GM23338 (cell line): ENCODE measurements around the gene JAG2. TPM values are rescaled to one million over a fixed set of nuclear protein-coding genes. Genes with fewer than 3 reads are reported as not detected.

Experiments used
- ATAC-seq: fragments of 200-7000 bp; cut with Tn5 transposase; 3 replicates; pipeline ENCODE4 v1.9.1; 2020
- DNase-seq: peaks from one replicate; pipeline ENCODE4 v3.0.0-alpha.2; 2015; ENCODE audit warnings: low spot score
- H2AFZ ChIP-seq: fragments of 200-600 bp; sonication (generic); 2 replicates; pipeline ENCODE4 v1.8.0; 2016; ENCODE audit warnings: antibody characterized with exemption, mild to moderate bottlenecking, moderate library complexity
- H3F3A ChIP-seq: fragments of 200-600 bp; sonication (generic); replicated peaks from 2 replicates; pipeline ENCODE4 v1.8.0; 2017; ENCODE audit warnings: antibody characterized with exemption, mixed run types, low read depth
- H3K27ac ChIP-seq: fragments of 200-600 bp; sonication (generic); 2 replicates; pipeline ENCODE4 v1.6.1; 2016; ENCODE audit warnings: low read depth
- H3K27me3 ChIP-seq: fragments of 200-600 bp; sonication (generic); 2 replicates; pipeline ENCODE4 v1.8.0; 2016; ENCODE audit warnings: mild to moderate bottlenecking, mixed run types, moderate library complexity; ENCODE audit not compliant: insufficient read depth
- H3K36me3 ChIP-seq: fragments of 200-600 bp; sonication (generic); 2 replicates; pipeline ENCODE4 v1.8.0; 2016; ENCODE audit warnings: mild to moderate bottlenecking; ENCODE audit not compliant: insufficient read depth
- H3K4me1 ChIP-seq: fragments of 200-600 bp; sonication (generic); 2 replicates; pipeline ENCODE4 v1.8.0; 2016; ENCODE audit warnings: mild to moderate bottlenecking, moderate library complexity; ENCODE audit not compliant: insufficient read depth
- H3K4me2 ChIP-seq: fragments of 200-600 bp; sonication (generic); 2 replicates; pipeline ENCODE4 v1.7.1; 2017; ENCODE audit warnings: mixed run types
- H3K4me3 ChIP-seq: fragments of 200-600 bp; sonication (generic); 2 replicates; pipeline ENCODE4 v1.6.1; 2016; ENCODE audit warnings: mixed run types
- H3K79me2 ChIP-seq: fragments of 200-600 bp; sonication (generic); replicated peaks from 2 replicates; pipeline ENCODE4 v1.8.0; 2017; ENCODE audit warnings: mild to moderate bottlenecking; ENCODE audit not compliant: insufficient read depth
- H3K9me2 ChIP-seq: fragments of 200-600 bp; sonication (generic); 2 replicates; pipeline ENCODE4 v1.8.0; 2017; ENCODE audit not compliant: insufficient read depth
- H4K20me1 ChIP-seq: fragments of 200-600 bp; sonication (generic); replicated peaks from 2 replicates; pipeline ENCODE4 v1.8.0; 2017; ENCODE audit warnings: mild to moderate bottlenecking; ENCODE audit not compliant: insufficient read depth
- H3K27ac Mint-ChIP-seq: 2 replicates; pipeline ENCODE4 v1.8.0; 2020; ENCODE audit warnings: inconsistent platforms, mild to moderate bottlenecking, moderate library complexity, mixed read lengths
- H3K27me3 Mint-ChIP-seq: 3 replicates; pipeline ENCODE4 v1.8.0; 2022; ENCODE audit warnings: low read depth, mild to moderate bottlenecking, moderate library complexity, mixed read lengths, inconsistent platforms; ENCODE audit not compliant: insufficient read depth, poor library complexity
- H3K36me3 Mint-ChIP-seq: 3 replicates; pipeline ENCODE4 v1.8.0; 2021; ENCODE audit warnings: low read depth, mild to moderate bottlenecking, inconsistent platforms, moderate library complexity, mixed read lengths
- H3K4me1 Mint-ChIP-seq: 3 replicates; pipeline ENCODE4 v1.8.0; 2020; ENCODE audit warnings: mild to moderate bottlenecking, inconsistent platforms, mixed read lengths
- H3K4me3 Mint-ChIP-seq: 3 replicates; pipeline ENCODE4 v1.8.0; 2021; ENCODE audit warnings: moderate library complexity, mild to moderate bottlenecking, inconsistent platforms, mixed read lengths
- H3K9me3 Mint-ChIP-seq: 3 replicates; pipeline ENCODE4 v1.8.0; 2020; ENCODE audit warnings: moderate library complexity, mild to moderate bottlenecking, inconsistent platforms, mixed read lengths
- CREB1 ChIP-seq: fragments of 250-450 bp; sonication (Bioruptor Pico); IDR thresholded peaks from 2 replicates; pipeline ENCODE4 v1.5.0; 2020; ENCODE audit warnings: low read depth, mild to moderate bottlenecking, moderate library complexity
- EZH2 ChIP-seq: fragments of 200-600 bp; sonication (generic); IDR thresholded peaks from one replicate; pipeline ENCODE4 v1.8.0; 2017; ENCODE audit warnings: antibody characterized with exemption, mild to moderate bottlenecking, low read depth; ENCODE audit not compliant: unreplicated experiment
- EZH2phosphoT487 ChIP-seq: fragments of 200-600 bp; sonication (generic); IDR thresholded peaks from one replicate; pipeline ENCODE4 v1.8.1; 2018; ENCODE audit warnings: antibody characterized with exemption; ENCODE audit not compliant: unreplicated experiment
- JUNB ChIP-seq: IDR thresholded peaks from one replicate; pipeline ENCODE4 v1.6.1; 2016; ENCODE audit warnings: antibody characterized with exemption; ENCODE audit not compliant: unreplicated experiment
- NANOG ChIP-seq: IDR thresholded peaks from 2 replicates; pipeline ENCODE4 v1.6.1; 2016; ENCODE audit warnings: antibody characterized with exemption, borderline replicate concordance
- POLR2AphosphoS5 ChIP-seq: IDR thresholded peaks from 2 replicates; pipeline ENCODE4 v1.6.1; 2016; ENCODE audit warnings: antibody characterized with exemption, low read depth
- REST ChIP-seq: IDR thresholded peaks from one replicate; pipeline ENCODE4 v1.6.1; 2018; ENCODE audit warnings: antibody characterized with exemption; ENCODE audit not compliant: unreplicated experiment
- STAT1 ChIP-seq: IDR thresholded peaks from one replicate; pipeline ENCODE4 v1.6.1; 2016; ENCODE audit warnings: antibody characterized with exemption; ENCODE audit not compliant: unreplicated experiment
- ZNF114 ChIP-seq: fragments of 250-450 bp; sonication (Bioruptor Pico); IDR thresholded peaks from 2 replicates; pipeline ENCODE4 v1.5.0; 2020; ENCODE audit warnings: mild to moderate bottlenecking, moderate library complexity
- ZNF331 ChIP-seq: fragments of 250-450 bp; sonication (Bioruptor Pico); IDR thresholded peaks from 2 replicates; pipeline ENCODE4 v1.5.0; 2020; ENCODE audit warnings: low read depth, mild to moderate bottlenecking, moderate library complexity
- ZNF462 ChIP-seq: fragments of 250-450 bp; sonication (Bioruptor Pico); IDR thresholded peaks from 2 replicates; pipeline ENCODE4 v1.5.0; 2020; ENCODE audit warnings: mild to moderate bottlenecking, moderate library complexity
- polyA plus RNA-seq: library from polyadenylated mRNA; unstranded; fragments of >200 nt; fragmentation: Nextera tagmentation; extraction: Ambion mirVana; gene quantifications from 2 replicates; pipeline ENCODE4 v1.2.1, GENCODE V29; 2016
- total RNA-seq: library from RNA; depleted of rRNA; stranded (reverse); fragments of >200 nt; shearing (Covaris generic); gene quantifications from 2 replicates; pipeline ENCODE4 v1.2.3, GENCODE V29; 2014
- TF ChIP-seq, protein P1 (sequence below), 2 experiments: fragments of 200-600 bp in 1 of 2; sonication (generic) in 1 of 2; conservative IDR thresholded peaks; 2 replicates each; pipeline versions ENCODE4 v1.5.1 to v1.6.1; 2016 to 2017; ENCODE audit warnings: antibody characterized with exemption in 2 of 2, low read depth in 2 of 2, mild to moderate bottlenecking in 2 of 2, moderate library complexity in 1 of 2
- TF ChIP-seq, protein P2 (sequence below): IDR thresholded peaks from 2 replicates; pipeline ENCODE4 v1.6.1; 2016; ENCODE audit warnings: antibody characterized with exemption

Gene JAG2
- total and polyA plus RNA-seq, 2 experiments from 2014 or later = 1.9 to 10.3 TPM

- no peak for TF ChIP-seq ZNF114 (CRISPR knock-in tag)
- TF ChIP-seq STAT1 = no peak
- TF ChIP-seq NANOG = no peak
- TF ChIP-seq JUNB = no peak
Observed at GRCh38 chr14:105177082-105177481, 8.5 kb upstream of the JAG2 start (continued).

DNA sequence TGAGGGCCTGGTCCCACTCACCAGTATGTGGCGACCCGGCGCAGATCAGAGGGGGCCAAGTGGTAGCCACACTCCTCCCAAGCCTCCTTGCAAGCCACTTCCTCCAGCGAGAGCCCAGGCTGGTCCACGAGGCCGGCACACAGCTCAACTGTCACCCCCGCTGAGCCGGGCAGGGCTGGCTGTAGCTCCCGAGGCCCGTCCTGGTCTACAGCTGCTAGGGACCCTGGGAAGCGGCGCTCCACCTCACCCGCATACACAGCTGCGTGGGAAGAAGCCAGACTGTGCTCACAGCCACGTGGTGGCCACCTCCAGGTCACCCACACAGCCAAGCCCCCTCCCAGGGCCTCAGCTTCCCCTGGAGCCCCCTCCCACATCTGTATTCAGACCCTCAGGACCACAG, 7.9 kb upstream of the JAG2 start:
- Histone ChIP-seq H3K4me1 (no peaks in the 10 kb centered on the region; the same call in 1 of the 2 replicates), H3F3A (no peaks in the 10 kb centered on the region), H4K20me1 (no peaks in the 10 kb centered on the region; the same call in 1 of the 2 replicates), H2AFZ (no peak overlapping the region), H3K4me2 (no peak overlapping the region), H3K27ac (no peak overlapping the region), H3K9me2 (no peaks in the 10 kb centered on the region), H3K4me3 (no peak overlapping the region), H3K36me3 (no peaks in the 10 kb centered on the region), H3K79me2 (no peaks in the 10 kb centered on the region), H3K27me3 (peaks cover 4% of the 10 kb centered on the region; the same call in 1 of the 2 replicates)
- TF ChIP-seq, protein P1, sequence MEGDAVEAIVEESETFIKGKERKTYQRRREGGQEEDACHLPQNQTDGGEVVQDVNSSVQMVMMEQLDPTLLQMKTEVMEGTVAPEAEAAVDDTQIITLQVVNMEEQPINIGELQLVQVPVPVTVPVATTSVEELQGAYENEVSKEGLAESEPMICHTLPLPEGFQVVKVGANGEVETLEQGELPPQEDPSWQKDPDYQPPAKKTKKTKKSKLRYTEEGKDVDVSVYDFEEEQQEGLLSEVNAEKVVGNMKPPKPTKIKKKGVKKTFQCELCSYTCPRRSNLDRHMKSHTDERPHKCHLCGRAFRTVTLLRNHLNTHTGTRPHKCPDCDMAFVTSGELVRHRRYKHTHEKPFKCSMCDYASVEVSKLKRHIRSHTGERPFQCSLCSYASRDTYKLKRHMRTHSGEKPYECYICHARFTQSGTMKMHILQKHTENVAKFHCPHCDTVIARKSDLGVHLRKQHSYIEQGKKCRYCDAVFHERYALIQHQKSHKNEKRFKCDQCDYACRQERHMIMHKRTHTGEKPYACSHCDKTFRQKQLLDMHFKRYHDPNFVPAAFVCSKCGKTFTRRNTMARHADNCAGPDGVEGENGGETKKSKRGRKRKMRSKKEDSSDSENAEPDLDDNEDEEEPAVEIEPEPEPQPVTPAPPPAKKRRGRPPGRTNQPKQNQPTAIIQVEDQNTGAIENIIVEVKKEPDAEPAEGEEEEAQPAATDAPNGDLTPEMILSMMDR (conservative IDR thresholded peaks at IDR 0.05; ENCODE audit: low read depth in 2 of 2) = no peak
- TF ChIP-seq ZNF462 = no peak
- TF ChIP-seq STAT1 = no peak
- no peak for TF ChIP-seq ZNF331 (CRISPR knock-in tag)
- TF ChIP-seq EZH2 = no peak
- no peak for TF ChIP-seq NANOG
- no peak for TF ChIP-seq REST
- TF ChIP-seq CREB1 = no peak
- TF ChIP-seq, protein P2, sequence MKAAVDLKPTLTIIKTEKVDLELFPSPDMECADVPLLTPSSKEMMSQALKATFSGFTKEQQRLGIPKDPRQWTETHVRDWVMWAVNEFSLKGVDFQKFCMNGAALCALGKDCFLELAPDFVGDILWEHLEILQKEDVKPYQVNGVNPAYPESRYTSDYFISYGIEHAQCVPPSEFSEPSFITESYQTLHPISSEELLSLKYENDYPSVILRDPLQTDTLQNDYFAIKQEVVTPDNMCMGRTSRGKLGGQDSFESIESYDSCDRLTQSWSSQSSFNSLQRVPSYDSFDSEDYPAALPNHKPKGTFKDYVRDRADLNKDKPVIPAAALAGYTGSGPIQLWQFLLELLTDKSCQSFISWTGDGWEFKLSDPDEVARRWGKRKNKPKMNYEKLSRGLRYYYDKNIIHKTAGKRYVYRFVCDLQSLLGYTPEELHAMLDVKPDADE = no peak
- TF ChIP-seq EZH2phosphoT487 = no peak
- no peak for TF ChIP-seq ZNF114 (CRISPR knock-in tag)
- TF ChIP-seq POLR2AphosphoS5 = no peak
- no peak for TF ChIP-seq JUNB
- H3K9me3 Mint-ChIP-seq = no peaks in the 10 kb centered on the region; the same call in 2 of the 3 replicates
- H3K27ac Mint-ChIP-seq = no peak overlapping the region
- H3K36me3 Mint-ChIP-seq = no peaks in the 10 kb centered on the region
- H3K27me3 Mint-ChIP-seq = peaks cover 11% of the 10 kb centered on the region
- peaks cover 3% of the 10 kb centered on the region; the same call in 1 of the 3 replicates for H3K4me1 Mint-ChIP-seq
- no peak for ATAC-seq
- no peak for DNase-seq
- no peak overlapping the region for H3K4me3 Mint-ChIP-seq
